Progenitor cell of endocrine pancreas (in vitro differentiated cells): ENCODE data around the gene MYH9. TPM values are rescaled to one million over a fixed set of nuclear protein-coding genes. Genes with fewer than 3 reads are reported as not detected.
A peak's percentile ranks its signal among the peaks of the same experiment; 100 is the strongest.

Experiments
- DNase-seq: peaks from one replicate; pipeline ENCODE4 v3.0.0; 2021; ENCODE audit warnings: low spot score; ENCODE audit not compliant: unreplicated experiment
- H3K27ac Mint-ChIP-seq: 2 replicates; pipeline ENCODE4 v1.8.0; 2021; ENCODE audit warnings: mild to moderate bottlenecking, moderate library complexity, mixed read lengths
- H3K27me3 Mint-ChIP-seq: 2 replicates; pipeline ENCODE4 v1.8.0; 2021; ENCODE audit warnings: mixed read lengths
- H3K36me3 Mint-ChIP-seq: 2 replicates; pipeline ENCODE4 v1.8.0; 2022; ENCODE audit warnings: mixed read lengths; ENCODE audit not compliant: insufficient read depth
- H3K4me1 Mint-ChIP-seq: 2 replicates; pipeline ENCODE4 v1.8.0; 2021; ENCODE audit warnings: low read depth, mixed read lengths
- H3K4me3 Mint-ChIP-seq: 2 replicates; pipeline ENCODE4 v1.8.0; 2021; ENCODE audit warnings: low read depth, mild to moderate bottlenecking, moderate library complexity, mixed read lengths
- H3K9me3 Mint-ChIP-seq: 2 replicates; pipeline ENCODE4 v1.8.0; 2021; ENCODE audit warnings: low read depth, mixed read lengths
- CTCF ChIP-seq: fragments of 200-600 bp; sonication (generic); IDR thresholded peaks from one replicate; pipeline ENCODE4 v1.5.0; 2021; ENCODE audit warnings: antibody characterized with exemption, mild to moderate bottlenecking; ENCODE audit not compliant: unreplicated experiment
- total RNA-seq: library from RNA; stranded (reverse); gene quantifications from 2 replicates; pipeline ENCODE4 v1.2.1, GENCODE V29; 2021

MYH9 gene
- total RNA-seq, 1 donor from 2014 or later, result 299 TPM

- Mint-ChIP-seq H3K4me3 (no peak overlapping the region), H3K27ac (peak overlapping the region; percentile 99), H3K4me1 (peaks cover 63% of the 10 kb centered on the region), H3K36me3 (no peaks in the 10 kb centered on the region), H3K27me3 (no peaks in the 10 kb centered on the region), H3K9me3 (no peaks in the 10 kb centered on the region)
- no peak for DNase-seq
- TF ChIP-seq CTCF, result no peak
Observed at GRCh38 chr22:36371920-36372319, 15.8 kb downstream of the MYH9 start.

- Mint-ChIP-seq H3K27me3 (no peaks in the 10 kb centered on the region), H3K36me3 (no peaks in the 10 kb centered on the region), H3K9me3 (no peaks in the 10 kb centered on the region), H3K27ac (peak overlapping the region; percentile 99), H3K4me3 (peak overlapping the region; percentile 26), H3K4me1 (peaks cover 71% of the 10 kb centered on the region)
- no peak for DNase-seq
- no peak for TF ChIP-seq CTCF
Observed at GRCh38 chr22:36369922-36370791, 17.6 kb downstream of the MYH9 start.

GRCh38 chr22:36369004-36369921 lies 18.5 kb downstream of the MYH9 start:
- H3K4me3 Mint-ChIP-seq, result peak overlapping the region; percentile 12

GRCh38 chr22:36368359-36368983 lies 19.3 kb downstream of the MYH9 start:
- no peaks in the 10 kb centered on the region for H3K9me3 Mint-ChIP-seq
- H3K27ac Mint-ChIP-seq, result peak overlapping the region; percentile 99
- no peak overlapping the region for H3K4me3 Mint-ChIP-seq
- peaks cover 80% of the 10 kb centered on the region for H3K4me1 Mint-ChIP-seq
- TF ChIP-seq CTCF, result no peak
- no peaks in the 10 kb centered on the region for H3K36me3 Mint-ChIP-seq
- DNase-seq, result no peak
- no peaks in the 10 kb centered on the region for H3K27me3 Mint-ChIP-seq

More at GRCh38 chr22:36369004-36369921, 18.5 kb downstream of the MYH9 start:
- no peaks in the 10 kb centered on the region for H3K36me3 Mint-ChIP-seq
- H3K27me3 Mint-ChIP-seq, result no peaks in the 10 kb centered on the region
- TF ChIP-seq CTCF, result no peak
- no peak for DNase-seq
- H3K9me3 Mint-ChIP-seq, result no peaks in the 10 kb centered on the region
- peak overlapping the region; percentile 99 for H3K27ac Mint-ChIP-seq
- peaks cover 76% of the 10 kb centered on the region for H3K4me1 Mint-ChIP-seq

DNA sequence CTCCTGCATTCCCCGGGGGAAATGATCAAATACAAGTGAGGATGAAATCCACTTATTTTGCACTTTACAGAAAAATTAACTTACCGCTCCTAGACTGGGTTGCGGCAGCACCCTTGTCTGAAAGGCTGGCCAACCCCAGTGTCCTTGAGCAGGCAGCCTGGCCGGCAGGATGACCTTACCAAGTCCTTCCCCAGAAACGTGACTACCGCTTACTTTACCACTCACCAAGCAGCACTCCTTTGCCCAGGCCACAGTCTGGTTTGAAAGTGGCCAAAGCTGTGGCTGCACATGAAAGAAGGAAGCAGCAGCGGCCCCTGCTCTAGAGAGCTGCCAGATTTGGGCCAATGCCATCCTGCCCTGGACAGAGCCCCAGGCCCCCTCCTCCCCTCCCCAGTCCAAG lies 20.3 kb downstream of the MYH9 start:
- no peaks in the 10 kb centered on the region for H3K9me3 Mint-ChIP-seq
- no peaks in the 10 kb centered on the region for H3K36me3 Mint-ChIP-seq
- peaks cover 82% of the 10 kb centered on the region for H3K4me1 Mint-ChIP-seq
- DNase-seq, result no peak
- peak overlapping the region; percentile 87 for H3K27ac Mint-ChIP-seq
- no peaks in the 10 kb centered on the region for H3K27me3 Mint-ChIP-seq
- no peak for TF ChIP-seq CTCF
- H3K4me3 Mint-ChIP-seq, result no peak overlapping the region
